HG02973 (cell line): ENCODE data around the gene SIAH3.
"Not testable (repeated sequence)": the region's sequence is repeated elsewhere in the genome, so short reads cannot be mapped to it uniquely, and the experiment has no call there.

Experiments
- ATAC-seq: cut with Tn5 transposase; IDR thresholded peaks from one replicate; pipeline ENCODE4 v1.9.1; 2021; ENCODE audit warnings: moderate library complexity; ENCODE audit not compliant: unreplicated experiment

The SIAH3 gene

GRCh38 chr13:45851171-45851921 lies at the start of gene SIAH3:
TSS of gene SIAH3 (minus strand) at chr13:45851753. CDS start at chr13:45851629, 124 bp downstream.
- no peak for ATAC-seq

GRCh38 chr13:45899406-45899805 lies 47.9 kb upstream of the SIAH3 start:
- no peak for ATAC-seq

DNA sequence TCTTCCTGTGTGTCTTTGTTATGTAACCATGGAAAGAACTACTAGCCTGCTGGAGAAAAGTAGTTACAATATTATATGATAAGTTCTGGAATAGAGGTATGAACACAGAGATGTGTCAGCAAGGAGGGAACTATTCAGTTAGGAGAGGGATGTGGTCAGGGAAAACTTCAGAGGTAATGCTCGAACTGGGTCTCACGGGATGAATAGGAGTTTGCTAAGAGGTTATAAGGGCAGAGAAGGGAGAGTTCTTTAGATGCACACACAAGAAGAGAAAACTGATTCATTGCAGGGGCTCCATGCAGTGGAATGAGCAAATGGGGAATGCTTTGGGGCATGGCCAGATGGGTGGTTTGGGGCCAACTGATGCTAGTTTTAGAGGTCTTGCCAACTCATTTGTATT lies 46.0 kb upstream of the SIAH3 start:
- no peak for ATAC-seq

DNA sequence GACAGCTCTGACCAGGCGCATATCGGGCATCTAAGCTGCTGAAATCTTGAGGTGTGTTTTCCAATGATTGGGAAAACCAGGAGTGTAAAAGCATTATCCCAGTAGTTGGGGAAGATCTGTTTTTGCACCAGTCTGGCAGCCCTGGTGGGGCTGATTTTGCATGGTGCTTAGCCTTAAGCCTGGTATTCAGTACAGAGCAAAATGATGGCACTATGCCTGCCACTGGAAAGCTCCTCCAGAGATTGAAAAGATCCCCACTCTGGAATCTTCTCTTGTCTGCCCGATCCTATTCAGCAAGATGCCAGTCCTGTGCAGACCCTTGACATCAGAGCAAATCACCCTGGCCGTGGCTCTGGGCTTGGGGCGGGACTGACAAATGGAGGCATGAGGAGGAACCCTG lies 44.7 kb upstream of the SIAH3 start:
- ATAC-seq = no peak

GRCh38 chr13:45895881-45896280 lies 44.3 kb upstream of the SIAH3 start:
- ATAC-seq = no peak

GRCh38 chr13:45892513-45892912 lies 41.0 kb upstream of the SIAH3 start:
- ATAC-seq = no peak

DNA sequence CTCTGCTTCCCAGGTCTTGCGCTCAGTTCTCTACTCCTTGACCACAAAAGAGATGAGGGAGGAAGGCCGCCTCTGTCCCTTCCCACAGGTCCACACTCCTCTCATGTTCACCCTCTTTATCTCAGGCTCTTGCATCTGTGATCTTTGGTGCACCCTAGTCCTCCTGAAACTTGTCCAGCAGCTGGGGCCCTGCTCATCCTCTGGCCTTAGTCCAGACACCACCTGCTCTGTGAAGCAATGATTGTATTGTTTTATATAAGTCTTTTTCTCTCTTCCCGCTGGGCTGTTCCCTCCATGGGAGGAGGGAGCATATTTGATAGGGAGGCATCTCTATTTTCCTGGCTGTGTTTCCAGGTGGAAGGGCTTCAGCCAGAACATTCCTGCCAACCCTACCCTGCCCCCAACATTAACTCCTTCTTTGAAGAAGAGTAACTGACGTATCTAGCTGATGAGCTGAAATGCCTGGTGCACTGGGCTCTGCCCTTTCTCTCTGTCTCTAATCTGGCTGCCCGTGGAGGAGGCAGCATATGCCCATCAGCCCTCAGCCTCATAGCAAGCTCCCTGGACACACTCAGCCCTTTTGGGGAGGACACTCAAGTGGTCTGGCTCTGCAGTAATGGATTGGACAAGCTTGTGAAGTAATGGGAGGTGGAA lies 38.2 kb upstream of the SIAH3 start:
- ATAC-seq = no peak

- ATAC-seq = no peak
Observed at GRCh38 chr13:45886466-45886865, 34.9 kb upstream of the SIAH3 start.

DNA sequence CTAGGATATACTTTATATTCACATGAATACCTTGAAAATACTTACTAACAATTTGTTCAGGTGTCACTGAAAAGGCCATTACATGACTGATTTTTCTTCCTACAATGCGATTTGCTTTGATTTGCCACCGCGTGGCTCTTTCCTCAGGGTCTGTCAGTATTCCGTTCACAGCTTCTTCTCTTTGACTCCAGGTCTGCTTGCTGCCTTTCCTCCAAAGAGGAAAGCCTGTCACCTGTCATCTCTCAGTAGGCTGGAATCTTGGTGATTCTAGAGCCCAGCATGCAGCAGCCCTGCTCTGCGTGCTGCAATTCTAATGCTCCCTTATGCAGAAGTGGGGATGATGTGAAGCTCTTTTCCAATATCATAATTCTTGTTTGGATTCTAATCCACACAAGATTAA lies 33.6 kb upstream of the SIAH3 start:
- no peak for ATAC-seq

- ATAC-seq = no peak
Observed at GRCh38 chr13:45882626-45883025, 31.1 kb upstream of the SIAH3 start.

DNA sequence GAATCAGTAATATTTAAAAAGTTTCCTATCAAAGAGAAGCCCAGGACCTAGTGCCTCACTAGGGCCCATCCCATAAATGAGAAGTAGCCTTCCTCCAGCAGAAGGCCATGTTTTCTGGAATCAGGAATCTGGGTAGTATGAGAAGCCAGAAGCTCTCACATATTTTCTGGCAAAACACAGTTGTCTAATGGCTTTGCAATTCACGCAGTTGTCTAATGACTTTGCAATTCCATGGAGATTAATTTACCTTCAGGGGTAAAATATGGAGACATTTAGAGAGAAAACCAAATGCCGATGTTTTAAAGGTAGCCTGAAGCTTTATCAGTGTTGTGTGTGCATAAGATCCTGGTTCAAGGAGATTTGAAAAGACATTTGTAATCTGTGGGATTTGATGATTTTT lies 29.8 kb upstream of the SIAH3 start:
- no peak for ATAC-seq

- no peak for ATAC-seq
Observed at GRCh38 chr13:45880242-45880641, 28.7 kb upstream of the SIAH3 start.

DNA sequence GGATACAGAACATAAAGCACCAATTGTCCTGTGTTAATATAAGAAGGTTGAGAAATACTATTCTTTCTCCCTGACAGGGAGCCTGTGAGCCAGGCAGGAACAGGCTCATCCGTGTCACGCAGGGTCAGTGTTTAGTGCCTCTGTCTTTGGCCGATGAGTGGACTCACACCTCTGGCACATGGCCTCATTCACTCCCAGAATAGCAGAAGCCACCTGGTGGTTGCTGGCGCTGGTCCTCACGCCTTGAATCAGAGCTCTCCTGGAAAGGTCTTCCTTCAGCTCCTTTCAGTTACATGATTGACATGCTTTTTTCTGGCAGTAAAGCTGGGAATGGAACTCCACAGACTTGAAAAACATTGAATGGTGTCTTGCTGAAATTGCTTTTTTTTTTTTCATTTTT lies 28.1 kb upstream of the SIAH3 start:
- no peak for ATAC-seq

GRCh38 chr13:45878966-45879365 lies 27.4 kb upstream of the SIAH3 start:
- no peak for ATAC-seq

GRCh38 chr13:45876781-45877180 lies 25.2 kb upstream of the SIAH3 start:
- ATAC-seq = no peak

GRCh38 chr13:45875951-45876350 lies 24.4 kb upstream of the SIAH3 start:
- no peak for ATAC-seq

- no peak for ATAC-seq
Observed at GRCh38 chr13:45873491-45874325, 22.2 kb upstream of the SIAH3 start.

DNA sequence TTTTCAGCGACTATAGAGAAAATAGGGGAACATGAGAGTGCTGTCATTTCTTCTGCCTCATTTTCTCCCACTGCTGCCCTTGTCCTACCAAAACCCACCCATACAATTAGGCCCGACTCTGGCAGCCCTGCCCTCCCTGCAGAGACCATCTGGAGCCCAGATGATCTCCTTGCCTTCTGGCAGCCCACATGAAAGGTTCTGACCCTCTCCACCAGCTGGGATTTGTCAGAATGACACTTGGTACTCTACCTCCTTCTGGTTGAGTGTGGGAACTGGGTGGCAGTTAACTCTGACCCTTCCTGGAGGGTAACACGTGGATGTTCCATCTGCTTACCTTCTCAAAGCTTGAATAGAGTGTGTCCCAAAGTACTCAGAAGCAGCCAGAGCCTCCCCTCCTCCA lies 21.0 kb upstream of the SIAH3 start:
- no peak for ATAC-seq

GRCh38 chr13:45871201-45871600 lies 19.6 kb upstream of the SIAH3 start:
- not testable (repeated sequence) for ATAC-seq

DNA sequence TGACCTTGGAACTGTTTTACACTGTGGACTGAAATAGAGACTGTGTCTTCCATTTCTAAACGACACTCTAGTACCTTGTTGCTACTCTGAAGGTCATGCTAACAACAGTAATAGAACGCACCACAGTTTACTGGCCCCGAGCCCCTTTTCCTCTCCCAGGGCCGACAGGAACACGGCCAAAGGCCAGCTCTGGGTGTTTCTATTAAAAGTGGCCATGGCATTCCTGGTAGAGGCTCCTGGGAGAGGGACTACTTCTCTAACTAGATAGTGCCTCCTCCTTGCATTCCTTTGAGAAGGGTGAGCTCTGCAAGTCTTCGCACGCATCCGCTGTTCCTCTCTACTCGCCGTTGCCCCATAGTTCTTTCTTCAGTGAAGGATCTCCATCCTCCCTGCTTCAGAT lies 18.7 kb upstream of the SIAH3 start:
- no peak for ATAC-seq

GRCh38 chr13:45865414-45865813 lies 13.9 kb upstream of the SIAH3 start:
- no peak for ATAC-seq
